Astrocyte (in vitro differentiated cells and primary cell): ENCODE data around the gene CNST. TPM values are rescaled to one million over a fixed set of nuclear protein-coding genes. Genes with fewer than 3 reads are reported as not detected.

ENCODE experiments used
- DNase-seq: peaks from one replicate; pipeline ENCODE4 v3.0.0-alpha.2; 2010; ENCODE audit warnings: low read depth
- FAIRE-seq: peaks from 2 replicates; lab custom pipeline; 2011; peaks lifted over from hg19 to GRCh38; lab: Jason Lieb, UNC
- H2AFZ ChIP-seq: 2 replicates; pipeline ENCODE4 v1.6.0; 2012; ENCODE audit warnings: low read depth, low read length, inconsistent platforms
- H3K27ac ChIP-seq: 2 replicates; pipeline ENCODE4 v1.5.1; 2011; ENCODE audit warnings: low read depth, low read length, inconsistent platforms
- H3K27me3 ChIP-seq: 2 replicates; pipeline ENCODE4 v1.6.0; 2011; ENCODE audit warnings: low read length, inconsistent platforms; ENCODE audit not compliant: insufficient read depth
- H3K36me3 ChIP-seq: 2 replicates; pipeline ENCODE4 v1.5.1; 2011; ENCODE audit warnings: low read length, inconsistent platforms; ENCODE audit not compliant: insufficient read depth
- H3K4me1 ChIP-seq: 2 replicates; pipeline ENCODE4 v1.5.1; 2011; ENCODE audit warnings: low read length, inconsistent platforms; ENCODE audit not compliant: insufficient read depth
- H3K4me2 ChIP-seq: 2 replicates; pipeline ENCODE4 v1.6.0; 2012; ENCODE audit warnings: low read length, inconsistent platforms
- H3K4me3 ChIP-seq: 2 replicates; pipeline ENCODE4 v1.5.1; 2011; ENCODE audit warnings: low read depth, mild to moderate bottlenecking, low read length, inconsistent platforms; ENCODE audit not compliant: insufficient read depth
- H3K79me2 ChIP-seq: 2 replicates; pipeline ENCODE4 v1.6.0; 2012; ENCODE audit warnings: mild to moderate bottlenecking, low read length, inconsistent platforms; ENCODE audit not compliant: insufficient read depth
- H3K9ac ChIP-seq: 2 replicates; pipeline ENCODE4 v1.6.0; 2012; ENCODE audit warnings: mild to moderate bottlenecking, low read length, inconsistent platforms
- H3K9me3 ChIP-seq: 2 replicates; pipeline ENCODE4 v1.5.1; 2012; ENCODE audit warnings: low read depth, mild to moderate bottlenecking, low read length, inconsistent platforms; ENCODE audit not compliant: insufficient read depth
- H4K20me1 ChIP-seq: 2 replicates; pipeline ENCODE4 v1.6.0; 2012; ENCODE audit warnings: low read length, inconsistent platforms; ENCODE audit not compliant: insufficient read depth
- H3K27ac Mint-ChIP-seq: one replicate; pipeline ENCODE4 v1.8.0; 2021; ENCODE audit warnings: mild to moderate bottlenecking, mixed read lengths; ENCODE audit not compliant: unreplicated experiment
- H3K27me3 Mint-ChIP-seq: one replicate; pipeline ENCODE4 v1.8.0; 2021; ENCODE audit warnings: low read depth, mixed read lengths; ENCODE audit not compliant: unreplicated experiment
- H3K36me3 Mint-ChIP-seq: one replicate; pipeline ENCODE4 v1.8.0; 2021; ENCODE audit warnings: low read depth, mixed read lengths; ENCODE audit not compliant: unreplicated experiment
- H3K4me1 Mint-ChIP-seq: one replicate; pipeline ENCODE4 v1.8.0; 2021; ENCODE audit warnings: low read depth, mixed read lengths; ENCODE audit not compliant: unreplicated experiment
- H3K4me3 Mint-ChIP-seq: one replicate; pipeline ENCODE4 v1.8.0; 2021; ENCODE audit warnings: mild to moderate bottlenecking, moderate library complexity, mixed read lengths; ENCODE audit not compliant: unreplicated experiment
- H3K9me3 Mint-ChIP-seq: one replicate; pipeline ENCODE4 v1.8.0; 2021; ENCODE audit warnings: mild to moderate bottlenecking, mixed read lengths; ENCODE audit not compliant: unreplicated experiment
- EZH2 ChIP-seq: IDR thresholded peaks from 2 replicates; pipeline ENCODE4 v1.6.1; 2012; ENCODE audit warnings: mild to moderate bottlenecking, low read length, inconsistent platforms; ENCODE audit not compliant: insufficient read depth
- total RNA-seq: library from RNA; stranded (reverse); gene quantifications from 2 replicates; pipeline ENCODE4 v1.2.1, GENCODE V29; 2021
- TF ChIP-seq, protein P1 (sequence below): IDR thresholded peaks from 2 replicates; pipeline ENCODE4 v1.5.1; 2011; ENCODE audit warnings: low read depth, mild to moderate bottlenecking, inconsistent platforms, low read length, moderate library complexity; ENCODE audit not compliant: insufficient read depth

Gene CNST
- total RNA-seq, 1 donor from 2014 or later = 19.8 TPM

GRCh38 chr1:246659594-246660140 is 93.4 kb downstream of the CNST start:
- H3K27ac Mint-ChIP-seq = no peak overlapping the region
- no peaks in the 10 kb centered on the region for H3K9me3 Mint-ChIP-seq
- no peaks in the 10 kb centered on the region for H4K20me1 ChIP-seq
- no peak overlapping the region for H3K27ac ChIP-seq
- H3K9me3 ChIP-seq = no peaks in the 10 kb centered on the region
- no peaks in the 10 kb centered on the region for H3K79me2 ChIP-seq
- no peaks in the 10 kb centered on the region for H3K27me3 ChIP-seq
- no peak overlapping the region for H3K4me3 ChIP-seq
- TF ChIP-seq EZH2 = no peak
- TF ChIP-seq, protein P1, sequence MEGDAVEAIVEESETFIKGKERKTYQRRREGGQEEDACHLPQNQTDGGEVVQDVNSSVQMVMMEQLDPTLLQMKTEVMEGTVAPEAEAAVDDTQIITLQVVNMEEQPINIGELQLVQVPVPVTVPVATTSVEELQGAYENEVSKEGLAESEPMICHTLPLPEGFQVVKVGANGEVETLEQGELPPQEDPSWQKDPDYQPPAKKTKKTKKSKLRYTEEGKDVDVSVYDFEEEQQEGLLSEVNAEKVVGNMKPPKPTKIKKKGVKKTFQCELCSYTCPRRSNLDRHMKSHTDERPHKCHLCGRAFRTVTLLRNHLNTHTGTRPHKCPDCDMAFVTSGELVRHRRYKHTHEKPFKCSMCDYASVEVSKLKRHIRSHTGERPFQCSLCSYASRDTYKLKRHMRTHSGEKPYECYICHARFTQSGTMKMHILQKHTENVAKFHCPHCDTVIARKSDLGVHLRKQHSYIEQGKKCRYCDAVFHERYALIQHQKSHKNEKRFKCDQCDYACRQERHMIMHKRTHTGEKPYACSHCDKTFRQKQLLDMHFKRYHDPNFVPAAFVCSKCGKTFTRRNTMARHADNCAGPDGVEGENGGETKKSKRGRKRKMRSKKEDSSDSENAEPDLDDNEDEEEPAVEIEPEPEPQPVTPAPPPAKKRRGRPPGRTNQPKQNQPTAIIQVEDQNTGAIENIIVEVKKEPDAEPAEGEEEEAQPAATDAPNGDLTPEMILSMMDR = no peak
- H3K4me2 ChIP-seq = no peak overlapping the region
- peaks cover 10% of the 10 kb centered on the region for H3K36me3 Mint-ChIP-seq
- no peaks in the 10 kb centered on the region for H3K4me1 Mint-ChIP-seq
- no peak for FAIRE-seq
- H3K9ac ChIP-seq = no peak overlapping the region
- no peak for DNase-seq
- H3K36me3 ChIP-seq = peaks cover 6% of the 10 kb centered on the region
- H3K4me3 Mint-ChIP-seq = no peak overlapping the region
- H2AFZ ChIP-seq = no peak overlapping the region
- H3K27me3 Mint-ChIP-seq = no peaks in the 10 kb centered on the region
- H3K4me1 ChIP-seq = no peaks in the 10 kb centered on the region

DNA sequence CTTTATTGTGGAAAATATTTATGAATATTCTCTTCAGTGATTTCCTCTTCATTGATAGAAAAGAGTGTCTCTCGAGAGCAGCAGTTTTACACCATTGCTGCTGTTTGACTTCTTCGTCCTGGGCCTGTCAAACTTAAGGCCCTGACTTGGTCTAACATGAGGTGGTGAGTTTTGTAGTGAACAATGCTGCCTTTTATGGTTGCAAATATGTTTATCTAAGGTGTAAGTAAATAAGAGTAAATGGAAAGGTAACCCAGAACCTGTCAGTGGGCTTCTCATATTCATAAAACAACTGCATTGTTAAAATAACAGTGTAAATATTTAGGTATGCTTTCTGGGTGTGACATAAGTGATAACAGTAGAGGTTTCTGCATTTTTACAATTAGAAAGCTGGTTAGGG is 95.2 kb downstream of the CNST start:
- no peaks in the 10 kb centered on the region for H3K9me3 Mint-ChIP-seq
- no peak for TF ChIP-seq EZH2
- TF ChIP-seq, protein P1 = no peak
- H3K9ac ChIP-seq = no peak overlapping the region
- H3K27ac ChIP-seq = no peak overlapping the region
- no peaks in the 10 kb centered on the region for H4K20me1 ChIP-seq
- no peak overlapping the region for H3K4me3 ChIP-seq
- no peak overlapping the region for H3K4me3 Mint-ChIP-seq
- no peaks in the 10 kb centered on the region for H3K27me3 ChIP-seq
- H2AFZ ChIP-seq = no peak overlapping the region
- peaks cover 9% of the 10 kb centered on the region for H3K36me3 ChIP-seq
- H3K27ac Mint-ChIP-seq = no peak overlapping the region
- no peaks in the 10 kb centered on the region for H3K9me3 ChIP-seq
- H3K4me2 ChIP-seq = no peak overlapping the region
- DNase-seq = no peak
- no peaks in the 10 kb centered on the region for H3K79me2 ChIP-seq
- H3K4me1 Mint-ChIP-seq = no peaks in the 10 kb centered on the region
- H3K36me3 Mint-ChIP-seq = peaks cover 21% of the 10 kb centered on the region
- no peak for FAIRE-seq
- no peaks in the 10 kb centered on the region for H3K4me1 ChIP-seq
- no peaks in the 10 kb centered on the region for H3K27me3 Mint-ChIP-seq

GRCh38 chr1:246667773-246668172 is 101.5 kb downstream of the CNST start:
- Histone ChIP-seq H3K4me2 (no peak overlapping the region), H3K4me1 (no peaks in the 10 kb centered on the region), H3K27ac (no peak overlapping the region), H3K9me3 (no peaks in the 10 kb centered on the region), H3K27me3 (no peaks in the 10 kb centered on the region), H3K9ac (no peak overlapping the region), H3K4me3 (no peak overlapping the region), H3K79me2 (no peaks in the 10 kb centered on the region), H4K20me1 (no peaks in the 10 kb centered on the region), H3K36me3 (peaks cover 3% of the 10 kb centered on the region), H2AFZ (no peak overlapping the region)
- FAIRE-seq (no peak), DNase-seq (no peak)
- no peaks in the 10 kb centered on the region for H3K27me3 Mint-ChIP-seq
- H3K36me3 Mint-ChIP-seq = peaks cover 14% of the 10 kb centered on the region
- TF ChIP-seq EZH2 = no peak
- no peaks in the 10 kb centered on the region for H3K4me1 Mint-ChIP-seq
- H3K9me3 Mint-ChIP-seq = no peaks in the 10 kb centered on the region
- no peak overlapping the region for H3K4me3 Mint-ChIP-seq
- no peak overlapping the region for H3K27ac Mint-ChIP-seq
